Activated T-cell treated with anti-CD3 and anti-CD28 coated beads for 4 hours (primary cell): Measurements from ENCODE around the gene ACVRL1.
A peak's percentile ranks its signal among the peaks of the same experiment; 100 is the strongest.

Source experiments
- DNase-seq: peaks from one replicate; pipeline ENCODE4 v3.0.0-alpha.2; 2020

ACVRL1 gene

GRCh38 chr12:51917746-51918453 lies 10.6 kb downstream of the ACVRL1 start:
- DNase-seq = no peak

DNA sequence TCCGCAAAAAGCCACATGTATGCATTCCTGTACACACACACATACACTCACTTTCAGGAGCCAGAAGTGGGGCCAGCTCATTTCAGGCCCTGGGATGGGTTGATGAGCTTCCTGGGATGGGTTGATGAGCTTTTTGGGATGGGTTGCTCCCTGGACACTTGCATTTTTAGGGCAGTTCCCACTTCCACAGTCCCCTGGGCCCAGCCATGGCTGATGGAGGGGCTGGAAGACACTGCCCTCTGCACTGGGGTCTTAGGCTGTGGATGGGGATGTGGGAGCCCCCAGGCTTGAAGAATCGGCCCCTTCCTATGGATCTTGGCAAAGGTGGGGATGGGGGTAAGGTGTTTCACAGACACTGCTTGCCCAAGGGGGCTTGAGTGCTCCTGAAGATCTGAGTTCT lies 12.7 kb downstream of the ACVRL1 start:
- no peak for DNase-seq

DNA sequence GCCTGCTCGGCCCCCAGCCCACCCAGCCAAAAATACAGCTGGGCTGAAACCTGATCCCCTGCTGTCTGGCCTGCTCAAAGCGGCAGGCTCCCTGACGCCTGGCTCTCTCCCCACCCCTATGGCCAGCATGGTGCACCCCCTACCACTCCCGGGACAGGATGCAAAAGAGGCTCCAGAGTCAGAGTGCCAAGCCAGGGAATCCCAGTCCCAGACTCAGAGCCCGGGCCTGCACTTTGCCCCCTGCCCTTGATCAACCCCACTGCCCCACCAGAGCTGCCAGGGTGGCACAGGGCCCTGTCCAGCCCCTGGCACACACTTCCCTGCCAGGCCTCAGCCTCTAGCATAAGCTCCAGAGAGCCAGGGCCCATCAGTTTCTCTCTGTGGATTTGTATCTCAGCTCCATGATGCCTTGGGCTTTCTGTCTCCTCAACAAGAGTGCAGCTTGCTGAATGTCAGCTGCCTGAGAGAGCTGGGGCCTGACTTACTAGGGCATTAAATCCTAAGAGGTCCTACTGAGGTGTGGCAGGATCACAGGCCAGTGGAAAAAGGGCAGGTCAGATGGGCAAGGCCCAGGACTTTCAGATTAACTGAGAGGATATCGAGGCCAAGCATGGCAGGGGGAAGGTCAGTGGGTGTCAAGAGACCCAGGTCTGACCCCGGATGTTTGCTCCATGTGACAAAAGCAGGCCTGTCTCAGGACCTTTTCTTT lies 13.9 kb downstream of the ACVRL1 start:
- DNase-seq = no peak

DNA sequence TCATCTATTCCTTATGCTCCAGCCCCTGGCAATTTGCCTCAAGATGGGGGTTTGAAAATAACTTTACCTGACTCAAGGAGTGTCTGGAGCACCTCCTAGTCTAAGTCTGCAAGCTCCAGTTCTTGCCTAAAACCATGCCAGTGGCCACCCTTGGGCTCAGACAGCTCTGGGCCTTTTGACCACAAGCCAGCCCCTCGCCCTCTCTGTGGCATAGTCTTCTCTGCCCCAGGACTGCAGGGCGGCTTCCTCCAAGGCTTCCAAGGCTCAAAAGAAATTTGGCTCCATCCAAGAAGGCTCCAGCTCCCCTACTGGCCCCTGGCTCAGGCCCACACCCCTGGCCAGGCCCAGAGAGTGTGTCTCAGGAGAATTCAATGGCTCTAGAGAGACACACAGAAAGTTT lies 14.8 kb downstream of the ACVRL1 start:
- DNase-seq = no peak

GRCh38 chr12:51922762-51923505 lies 15.6 kb downstream of the ACVRL1 start:
- no peak for DNase-seq

GRCh38 chr12:51923506-51924365 lies 16.4 kb downstream of the ACVRL1 start:
- DNase-seq = peak; percentile 44

GRCh38 chr12:51924551-51925319 lies 17.4 kb downstream of the ACVRL1 start:
- no peak for DNase-seq

- DNase-seq = no peak
These were observed 18.2 kb downstream of the ACVRL1 start for GRCh38 chr12:51925346-51926063.

DNA sequence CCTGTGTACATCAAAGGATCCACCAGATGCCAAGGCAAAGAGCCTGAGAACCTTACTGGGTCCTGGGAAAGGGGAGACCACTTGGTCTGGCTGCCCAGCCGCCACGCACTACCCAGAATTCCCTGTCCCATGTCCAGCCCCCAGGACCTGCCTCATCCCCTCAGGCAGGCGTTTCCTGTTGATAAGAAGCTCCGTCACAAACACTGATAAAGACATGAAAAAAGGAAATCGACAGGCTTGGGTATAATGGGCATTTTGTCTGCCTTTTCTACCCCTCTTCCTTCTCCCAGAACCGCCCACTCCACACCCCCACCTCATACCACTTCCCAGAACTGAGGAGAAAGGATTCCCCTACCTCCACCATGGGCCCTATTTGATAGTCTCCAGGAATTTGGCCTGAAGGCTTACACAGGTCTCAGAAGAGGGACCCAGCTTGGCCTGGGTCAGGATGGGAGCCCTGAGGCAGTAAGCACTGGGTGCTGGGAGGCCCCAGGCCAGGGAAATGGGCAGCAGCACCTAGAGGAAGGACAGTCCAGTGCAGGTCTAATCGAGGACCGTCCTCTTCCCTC lies 18.8 kb downstream of the ACVRL1 start:
- no peak for DNase-seq

DNA sequence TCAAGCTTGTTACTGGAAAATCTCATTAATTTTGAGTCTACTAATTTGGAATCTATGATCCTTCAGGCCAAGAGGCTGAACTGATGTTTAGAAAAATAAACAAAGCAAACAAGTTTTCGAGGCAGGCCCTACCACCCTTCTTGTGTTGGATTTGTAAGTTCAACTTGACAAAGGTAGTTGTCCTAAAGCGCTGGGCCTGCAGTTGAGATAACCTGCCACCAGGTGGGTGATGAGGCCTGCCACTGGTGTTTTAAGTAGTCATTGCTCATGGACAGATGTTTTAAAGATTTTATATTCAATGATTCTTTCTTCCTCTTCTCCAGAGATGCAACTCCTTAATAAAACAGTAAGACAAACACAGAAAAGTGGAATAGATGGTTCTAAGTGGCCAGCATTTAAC lies 19.4 kb downstream of the ACVRL1 start:
- peak; percentile 40 for DNase-seq

- no peak for DNase-seq
These were observed 25.1 kb downstream of the ACVRL1 start for GRCh38 chr12:51932218-51933076.

DNA sequence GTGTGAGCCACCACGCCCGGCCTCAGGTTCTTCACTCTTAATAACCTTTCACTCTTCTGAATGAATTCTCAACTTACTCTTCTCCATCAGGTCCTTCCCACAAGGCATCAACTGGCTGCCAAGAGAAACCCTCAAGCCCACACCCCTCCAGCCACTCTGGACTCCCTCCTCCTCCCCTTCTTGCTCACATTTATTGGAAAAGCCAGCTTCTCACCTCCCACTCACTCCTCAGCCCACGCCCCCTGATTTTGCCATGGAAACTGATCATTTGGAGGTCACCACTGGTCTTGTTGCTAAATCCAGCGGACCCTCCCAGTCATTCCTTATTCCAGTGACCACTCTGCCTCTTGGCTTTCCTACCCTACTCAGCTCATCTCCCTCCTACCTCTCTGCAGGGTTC lies 26.8 kb downstream of the ACVRL1 start:
- no peak for DNase-seq

- DNase-seq = no peak
These were observed 30.6 kb downstream of the ACVRL1 start for GRCh38 chr12:51937926-51938325.

DNA sequence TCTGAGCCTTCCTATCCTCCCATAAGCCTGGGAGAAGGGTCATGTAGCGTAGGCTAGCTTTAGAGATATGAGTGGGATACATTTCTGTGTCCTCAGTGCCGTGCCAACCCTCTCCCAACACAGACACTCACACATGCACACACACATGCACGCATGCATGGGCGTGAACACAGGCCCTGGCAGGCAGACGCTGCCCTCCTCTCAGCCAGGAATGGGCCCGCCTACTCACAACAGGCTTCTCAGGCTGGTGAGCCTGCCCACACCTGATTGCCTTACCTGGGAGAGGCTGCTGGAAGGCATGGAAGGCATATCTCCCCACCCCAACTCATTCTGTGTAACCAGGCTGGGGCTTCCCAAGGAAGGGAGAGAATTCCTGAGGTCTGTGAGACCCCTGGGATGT lies 31.4 kb downstream of the ACVRL1 start:
- no peak for DNase-seq

GRCh38 chr12:51941011-51941581 lies 33.8 kb downstream of the ACVRL1 start:
- DNase-seq = no peak

DNA sequence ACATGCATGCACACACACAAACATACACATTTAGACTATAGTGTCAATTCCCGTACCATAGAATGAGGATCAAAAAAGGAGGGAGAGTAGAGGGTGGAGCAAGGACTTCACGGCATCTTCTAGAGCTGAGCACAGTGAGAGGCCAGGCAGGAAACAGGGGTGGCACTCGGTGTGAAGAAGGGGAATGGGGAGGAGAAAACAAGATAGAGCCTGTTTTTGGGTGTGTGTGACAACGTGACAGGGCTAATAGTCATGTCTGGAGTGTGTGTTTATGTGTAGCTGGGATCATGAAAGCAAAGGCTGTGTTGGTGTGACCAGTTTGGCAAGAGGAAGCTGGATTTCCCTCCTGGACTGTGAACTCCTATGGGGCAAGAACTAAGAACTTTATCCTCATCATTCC lies 34.3 kb downstream of the ACVRL1 start:
- no peak for DNase-seq

DNA sequence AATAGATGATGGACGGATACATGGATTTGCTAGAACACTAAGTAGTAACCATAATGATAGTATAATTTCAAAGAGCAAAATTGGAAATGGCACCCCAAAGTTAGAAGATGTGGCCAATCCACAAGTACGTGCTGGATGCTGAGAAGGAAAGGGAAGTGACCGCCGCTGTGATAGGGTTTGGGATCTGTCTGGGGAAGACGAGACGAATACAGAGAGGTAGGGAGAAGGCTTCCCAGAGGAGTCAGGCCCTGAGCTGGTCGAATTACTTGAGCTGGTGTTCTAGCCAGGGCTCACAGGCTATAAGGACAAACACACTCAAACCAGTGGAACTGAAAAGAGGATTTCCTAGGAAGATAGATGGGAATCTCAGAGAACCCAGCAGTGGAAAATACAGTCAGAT lies 34.8 kb downstream of the ACVRL1 start:
- no peak for DNase-seq

- DNase-seq = no peak
These were observed 35.2 kb downstream of the ACVRL1 start for GRCh38 chr12:51942501-51943000.

GRCh38 chr12:51943346-51943745 lies 36.0 kb downstream of the ACVRL1 start:
- DNase-seq = no peak
